GM21423 (cell line): Measurements from ENCODE around the gene SUN1.
"Not testable (repeated sequence)": the region's sequence is repeated elsewhere in the genome, so short reads cannot be mapped to it uniquely, and the experiment has no call there.

ENCODE experiments used
- ATAC-seq: cut with Tn5 transposase; IDR thresholded peaks from one replicate; pipeline ENCODE4 v1.9.1; 2021; ENCODE audit warnings: mild to moderate bottlenecking, moderate library complexity; ENCODE audit not compliant: unreplicated experiment

SUN1 gene

GRCh38 chr7:834277-834676 lies 2.0 kb downstream of the SUN1 start:
- no peak for ATAC-seq

- no peak for ATAC-seq
These were observed 2.7 kb downstream of the SUN1 start for GRCh38 chr7:835021-835420.

GRCh38 chr7:835485-836401 lies 3.5 kb downstream of the SUN1 start:
- ATAC-seq = no peak

- no peak for ATAC-seq
These were observed 4.2 kb downstream of the SUN1 start for GRCh38 chr7:836429-836828.

DNA sequence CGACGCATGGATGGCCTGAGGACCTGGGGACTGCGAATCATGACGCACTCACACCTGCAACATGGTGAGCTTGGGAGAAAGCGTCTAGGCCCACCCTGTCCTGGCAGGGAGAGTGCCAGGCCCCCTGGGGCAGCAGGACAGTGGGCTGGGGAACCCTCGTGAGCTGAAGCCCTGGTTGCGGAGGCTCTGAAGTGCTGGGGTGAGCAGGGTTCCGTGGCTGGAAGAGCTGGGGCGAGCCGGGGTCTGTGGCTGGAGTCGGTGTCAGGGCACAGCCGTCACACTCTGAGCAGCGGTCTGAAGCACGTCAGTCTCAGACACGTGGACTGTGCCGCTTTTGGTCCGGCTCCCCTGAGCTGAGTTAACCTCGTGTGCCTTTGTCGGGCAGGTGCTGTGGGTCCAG lies 4.7 kb downstream of the SUN1 start:
- no peak for ATAC-seq

DNA sequence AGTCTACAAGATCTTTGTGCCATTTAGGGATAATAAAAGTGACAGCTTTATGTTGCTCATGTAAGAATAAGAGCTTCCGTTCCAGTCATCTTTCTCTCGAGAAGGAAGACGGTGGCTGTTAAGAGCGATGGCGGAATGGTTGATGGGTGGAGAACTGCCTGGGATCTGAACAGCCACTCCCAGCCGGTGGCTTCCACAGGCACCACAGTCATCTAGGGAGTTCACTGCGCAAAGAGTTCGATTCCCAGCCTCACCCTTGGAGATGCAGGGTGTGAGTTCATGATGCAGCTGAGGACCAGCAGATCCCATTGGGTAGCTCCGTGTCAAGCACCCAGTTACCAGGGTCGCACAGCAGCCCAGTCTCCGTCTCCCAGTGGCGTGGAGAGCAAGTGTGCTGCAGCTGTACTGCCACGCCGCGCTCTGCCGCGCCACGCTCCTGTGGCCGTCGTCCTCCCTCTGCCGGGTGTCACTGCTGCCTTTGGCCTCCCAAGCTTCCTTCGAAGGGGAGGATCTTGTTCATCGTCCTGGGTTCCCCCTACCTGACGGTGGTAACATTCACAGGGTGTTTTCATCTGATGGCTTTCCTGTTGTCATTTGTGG lies 7.8 kb downstream of the SUN1 start:
- no peak for ATAC-seq

GRCh38 chr7:841943-842342 lies 9.7 kb downstream of the SUN1 start:
- ATAC-seq = no peak

DNA sequence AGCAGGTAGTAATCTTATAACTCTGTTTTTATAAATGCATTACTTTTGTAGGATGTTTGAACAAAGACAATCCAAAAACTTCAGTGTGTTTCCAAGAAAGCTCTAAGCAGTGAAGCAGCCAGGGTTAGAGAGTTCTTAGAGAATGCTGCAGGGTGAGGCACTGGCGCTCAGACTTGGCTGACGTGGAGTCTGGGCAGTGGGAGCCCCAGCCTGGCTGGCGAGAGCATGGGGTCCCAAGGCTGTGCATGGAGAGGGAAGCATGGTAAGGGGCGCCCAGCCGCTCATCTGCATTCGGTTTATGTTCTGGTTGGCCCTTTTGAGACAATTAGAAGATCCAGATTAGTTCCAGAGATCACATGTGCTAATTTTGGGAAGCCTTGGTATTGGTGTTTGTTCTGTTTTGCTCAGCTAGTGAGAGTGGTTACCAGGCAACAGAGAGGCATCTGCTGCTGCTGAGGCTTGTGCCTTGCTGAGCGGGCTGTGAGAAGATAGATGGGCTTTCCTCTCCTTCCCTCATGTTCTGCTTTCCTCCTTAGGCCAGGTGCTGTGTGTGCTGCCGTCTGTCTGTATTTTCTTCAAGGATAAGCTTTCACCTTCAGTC lies 10.3 kb downstream of the SUN1 start:
- no peak for ATAC-seq

- ATAC-seq = no peak
These were observed 11.0 kb downstream of the SUN1 start for GRCh38 chr7:843230-843629.

DNA sequence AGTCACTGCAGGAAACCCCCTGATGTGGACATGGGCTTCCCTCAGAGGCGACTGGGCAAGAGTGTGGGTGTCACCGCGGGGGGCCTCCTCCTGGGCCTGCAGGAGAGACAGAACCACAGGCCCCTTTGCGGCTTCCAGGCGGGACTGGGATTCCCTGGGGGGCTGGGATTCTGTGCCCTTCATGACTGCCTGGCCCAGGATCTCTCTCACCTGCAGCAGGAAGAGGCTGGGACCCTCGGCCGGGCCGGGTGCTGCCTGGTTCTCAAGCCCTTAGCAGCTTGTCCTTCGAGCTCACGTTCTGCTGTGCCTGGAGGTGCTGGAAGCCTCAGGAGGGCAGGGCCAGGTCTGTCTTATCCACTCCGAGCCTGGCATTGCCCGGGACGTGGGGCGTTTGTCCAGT lies 11.8 kb downstream of the SUN1 start:
- ATAC-seq = no peak

DNA sequence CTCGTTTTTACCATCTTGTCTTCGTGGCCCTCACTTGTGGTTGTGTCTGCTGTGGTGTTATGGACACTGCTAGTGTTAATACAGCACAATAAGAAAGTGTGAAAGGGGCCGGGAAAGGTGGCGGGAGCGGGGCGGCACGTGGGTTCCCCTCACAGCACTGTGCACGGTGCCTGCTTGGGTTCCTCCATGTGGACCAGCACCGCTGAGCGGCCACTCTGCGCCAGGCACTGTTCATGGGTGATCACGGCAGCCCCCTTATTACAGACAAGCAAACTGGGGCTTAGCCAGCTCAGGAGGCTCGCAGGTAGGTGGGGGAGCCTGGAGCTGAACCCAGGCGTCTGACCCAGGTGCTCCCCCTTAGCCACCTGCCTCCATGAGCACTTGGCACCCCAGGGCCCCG lies 12.2 kb downstream of the SUN1 start:
- ATAC-seq = no peak

GRCh38 chr7:845091-845490 lies 12.8 kb downstream of the SUN1 start:
- no peak for ATAC-seq

DNA sequence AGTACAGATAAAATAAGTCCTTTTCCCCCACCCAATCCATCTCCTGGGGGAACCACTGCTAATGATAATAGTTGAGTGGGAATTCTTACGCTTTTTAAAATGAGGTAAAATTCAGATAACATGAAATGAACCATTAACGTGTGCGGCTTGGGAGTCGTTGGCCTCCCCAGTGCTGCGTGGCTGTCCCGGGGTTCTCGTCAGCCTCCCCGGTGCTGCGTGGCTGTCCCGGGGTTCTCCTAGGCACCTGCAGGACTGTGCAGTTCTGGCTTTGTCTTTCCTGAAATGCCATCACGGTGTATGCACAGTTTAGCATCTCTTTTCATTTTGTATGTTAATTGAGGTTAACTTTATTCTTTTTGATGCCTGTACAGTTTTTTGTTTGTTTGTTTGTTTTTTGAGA lies 13.5 kb downstream of the SUN1 start:
- ATAC-seq = no peak

DNA sequence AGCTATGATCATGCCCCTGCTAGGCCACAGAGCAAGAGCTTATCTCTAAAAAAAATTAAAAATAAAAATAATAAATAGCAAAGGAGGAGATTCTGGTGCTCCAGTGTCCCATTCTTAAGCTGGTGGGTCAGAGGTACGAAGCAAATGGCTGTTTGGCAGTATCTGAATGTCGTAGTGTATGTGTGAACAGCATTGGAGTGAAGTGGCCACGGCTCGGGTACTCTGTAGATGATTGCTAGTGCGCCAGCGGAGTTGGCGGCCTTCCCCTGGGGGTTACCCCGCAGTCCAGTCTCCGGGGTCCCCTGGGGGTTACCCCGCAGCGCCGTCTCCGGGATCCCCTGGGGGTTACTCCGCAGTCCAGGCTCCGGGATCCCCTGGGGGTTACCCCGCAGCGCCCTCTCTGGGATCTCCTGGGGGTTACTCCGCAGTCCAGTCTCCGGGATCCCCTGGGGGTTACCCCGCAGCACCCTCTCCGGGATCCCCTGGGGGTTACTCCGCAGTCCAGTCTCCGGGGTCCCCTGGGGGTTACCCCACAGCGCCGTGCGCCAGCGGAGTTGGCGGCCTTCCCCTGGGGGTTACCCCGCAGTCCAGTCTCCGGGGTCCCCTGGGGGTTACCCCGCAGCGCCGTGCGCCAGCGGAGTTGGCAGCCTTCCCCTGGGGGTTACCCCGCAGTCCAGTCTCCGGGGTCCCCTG lies 14.8 kb downstream of the SUN1 start:
- ATAC-seq = not testable (repeated sequence)

GRCh38 chr7:847728-848127 lies 15.5 kb downstream of the SUN1 start:
- not testable (repeated sequence) for ATAC-seq

GRCh38 chr7:849145-849544 lies 16.9 kb downstream of the SUN1 start:
- no peak for ATAC-seq

- no peak for ATAC-seq
These were observed 17.5 kb downstream of the SUN1 start for GRCh38 chr7:849781-850180.

DNA sequence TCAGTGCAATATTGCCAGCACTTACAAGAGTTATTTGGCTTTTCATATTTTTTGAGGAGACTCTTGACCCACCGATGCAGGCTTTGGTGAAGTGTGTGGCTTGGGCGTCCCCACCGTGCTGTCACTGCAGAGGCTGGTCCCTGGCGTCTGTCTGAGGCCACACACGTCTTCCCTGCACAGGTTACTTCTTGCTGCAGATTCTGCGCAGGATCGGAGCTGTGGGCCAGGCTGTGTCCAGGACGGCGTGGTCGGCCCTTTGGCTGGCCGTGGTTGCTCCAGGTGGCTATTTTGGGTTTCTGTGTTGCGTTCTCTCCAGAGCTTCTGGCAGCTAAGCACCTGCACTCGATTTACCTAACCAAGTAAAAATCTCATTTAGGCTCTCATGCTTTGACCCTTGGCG lies 18.9 kb downstream of the SUN1 start:
- ATAC-seq = no peak

DNA sequence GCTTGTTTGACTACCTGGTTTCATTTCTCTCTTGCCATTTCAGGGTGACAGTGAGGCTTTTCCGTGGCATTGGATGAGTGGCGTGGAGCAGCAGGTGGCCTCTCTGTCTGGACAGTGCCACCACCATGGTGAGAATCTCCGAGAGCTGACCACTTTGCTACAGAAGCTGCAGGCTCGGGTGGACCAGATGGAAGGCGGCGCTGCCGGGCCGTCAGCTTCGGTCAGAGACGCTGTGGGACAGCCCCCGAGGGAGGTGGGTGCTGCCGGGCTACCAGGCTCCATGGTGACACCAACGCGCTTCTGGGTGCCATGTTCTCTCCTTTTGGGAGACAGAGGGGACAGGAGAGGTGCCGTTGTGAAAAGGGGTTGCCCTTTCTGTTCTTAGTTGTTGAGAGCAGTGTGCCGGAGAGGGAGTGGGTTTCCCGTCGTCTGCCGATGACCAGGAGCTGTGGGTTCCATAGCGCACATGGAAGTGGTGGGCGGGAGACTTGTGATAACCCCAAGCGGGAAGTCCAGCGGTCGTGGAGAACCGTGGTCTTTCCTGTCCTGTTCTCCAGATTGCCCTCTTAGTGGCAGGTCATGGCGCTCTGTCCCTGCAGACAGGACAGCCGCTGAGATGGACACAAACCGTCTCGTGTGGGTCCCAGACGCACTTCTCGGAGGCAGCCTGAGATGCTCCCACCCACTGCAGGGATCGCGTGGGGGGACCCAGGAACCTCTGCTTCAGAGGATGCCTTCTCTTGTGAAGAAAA lies 21.3 kb downstream of the SUN1 start:
- no peak for ATAC-seq

- ATAC-seq = no peak
These were observed 22.0 kb downstream of the SUN1 start for GRCh38 chr7:854118-854775.
